ENCODE data around the gene CHST1.

Gene CHST1

DNA sequence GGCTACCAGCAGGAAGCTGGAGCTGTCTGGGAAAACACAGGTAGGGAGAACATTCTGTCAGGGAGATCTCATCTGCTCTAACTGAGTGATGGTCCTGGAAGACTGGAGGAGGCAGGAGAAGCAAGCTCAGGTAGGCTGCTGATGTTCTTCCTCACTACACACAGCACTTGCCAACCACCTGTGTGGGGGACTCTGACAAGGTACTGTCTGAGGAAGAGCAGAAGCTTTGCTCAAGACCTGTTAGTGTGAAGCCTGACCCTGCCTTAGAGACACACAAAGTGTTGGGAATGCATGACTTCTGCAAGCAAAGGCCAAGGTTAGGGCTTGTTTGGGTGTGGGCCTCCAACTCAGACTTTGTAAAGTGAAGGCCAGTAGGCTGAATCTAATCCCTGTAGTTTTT, 46.5 kb downstream of the CHST1 start:
- Histone ChIP-seq H3K36me3 (ENCODE audit: control insufficient read depth in 1 of 2, insufficient read depth in 2 of 2, low read length in 2 of 2) (no peaks in the 10 kb centered on the region), H3K4me1 (ENCODE audit: control insufficient read depth in 1 of 2, insufficient read depth in 2 of 2, low read length in 2 of 2) (no peaks in the 10 kb centered on the region), H3K9me3 (ENCODE audit: control insufficient read depth in 1 of 2, low read length in 2 of 2) (peaks cover 0 to 6% of the 10 kb centered on the region in 2 donors), H3K27me3 (ENCODE audit: control insufficient read depth in 1 of 2, insufficient read depth in 2 of 2, low read length in 2 of 2) (peaks cover 0 to 3% of the 10 kb centered on the region in 2 donors), H3K9ac (ENCODE audit: low read depth in 1 of 2, low read length in 2 of 2) (no peak overlapping the region), H3K4me3 (ENCODE audit: low read depth in 1 of 2, low read length in 2 of 2) (no peak overlapping the region), H3K27ac (ENCODE audit: low read depth, low read length) (no peak overlapping the region)

DNA sequence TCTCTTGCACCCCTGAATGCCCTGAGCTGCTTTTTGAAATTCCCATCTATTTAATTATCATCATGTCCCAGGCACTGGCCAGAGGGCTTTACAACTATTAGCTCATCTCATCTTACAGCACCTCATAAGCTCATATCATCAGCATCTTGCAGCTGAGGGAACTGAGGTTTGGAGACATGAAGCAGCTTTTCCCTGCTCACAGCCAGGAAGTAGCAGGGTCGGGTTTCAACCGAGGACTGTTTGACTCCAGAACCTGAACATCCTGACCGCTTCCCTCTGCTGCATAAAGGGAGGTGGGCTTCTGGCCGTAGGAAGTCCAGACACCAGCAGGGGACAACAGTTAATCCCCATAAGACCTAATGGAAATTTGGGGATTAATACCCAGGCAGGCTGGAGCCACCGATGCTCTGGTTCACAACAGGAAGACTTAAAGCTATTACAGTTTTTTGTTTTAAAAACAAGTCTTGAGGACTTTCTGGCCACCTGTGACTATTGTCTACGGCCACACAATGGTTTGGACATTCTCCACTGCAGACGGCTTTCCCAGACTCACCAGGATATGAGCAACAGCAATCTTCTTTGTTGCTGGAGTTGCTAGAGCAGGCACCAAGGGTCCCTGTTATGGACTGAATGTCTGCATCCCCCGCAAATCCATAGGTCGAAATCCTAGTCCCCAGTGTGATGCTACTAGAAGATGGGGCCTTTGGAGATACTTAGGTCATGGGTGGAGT, 47.4 kb downstream of the CHST1 start:
- H3K9me3 ChIP-seq (ENCODE audit: control insufficient read depth in 1 of 2, low read length in 2 of 2), result peaks cover 0 to 6% of the 10 kb centered on the region in 2 donors
- no peaks in the 10 kb centered on the region for H3K36me3 ChIP-seq (ENCODE audit: control insufficient read depth in 1 of 2, insufficient read depth in 2 of 2, low read length in 2 of 2)
- H3K27me3 ChIP-seq (ENCODE audit: control insufficient read depth in 1 of 2, insufficient read depth in 2 of 2, low read length in 2 of 2), result peaks cover 0 to 3% of the 10 kb centered on the region in 2 donors
- H3K4me1 ChIP-seq (ENCODE audit: control insufficient read depth in 1 of 2, insufficient read depth in 2 of 2, low read length in 2 of 2), result no peaks in the 10 kb centered on the region
- no peak overlapping the region for H3K4me3 ChIP-seq (ENCODE audit: low read depth in 1 of 2, low read length in 2 of 2)
- no peak overlapping the region for H3K9ac ChIP-seq (ENCODE audit: low read depth in 1 of 2, low read length in 2 of 2)
- no peak overlapping the region for H3K27ac ChIP-seq (ENCODE audit: low read depth, low read length)

DNA sequence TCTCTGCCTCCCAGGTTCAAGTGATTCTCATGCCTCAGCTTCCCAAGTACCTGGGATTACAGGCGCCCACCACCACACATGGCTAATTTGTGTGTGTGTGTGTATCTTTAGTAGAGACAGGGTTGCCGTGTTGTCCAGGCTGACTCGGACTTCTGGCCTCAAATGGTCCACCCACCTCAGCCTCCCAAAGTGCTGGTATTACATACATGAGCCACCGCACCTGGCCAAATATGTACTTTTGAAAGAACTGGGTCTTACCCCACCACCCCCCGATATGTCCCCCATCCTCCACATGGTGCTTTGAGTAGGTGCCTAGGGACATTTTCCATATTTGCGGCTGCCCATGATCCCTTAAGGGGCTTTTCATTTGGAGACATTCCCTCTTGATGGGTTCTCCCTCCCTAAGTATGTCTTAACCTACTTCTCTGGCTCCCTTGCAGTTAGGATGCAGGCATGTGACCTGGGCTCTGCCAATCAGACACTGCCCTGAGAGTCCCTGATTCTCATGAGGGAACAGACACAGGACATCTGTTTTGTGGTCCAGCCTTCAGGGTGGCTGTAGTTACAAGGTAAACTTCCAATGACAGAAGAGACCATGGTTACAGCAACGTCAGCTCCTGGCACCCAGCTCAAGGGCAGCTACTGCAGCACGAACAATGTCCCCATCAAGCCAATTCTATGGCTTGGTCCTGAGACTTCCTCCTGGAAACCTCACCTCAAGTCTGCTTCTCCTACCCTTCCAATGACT, 48.4 kb downstream of the CHST1 start:
- Histone ChIP-seq H3K27me3 (ENCODE audit: control insufficient read depth in 1 of 2, insufficient read depth in 2 of 2, low read length in 2 of 2) (peaks cover 0 to 3% of the 10 kb centered on the region in 2 donors), H3K4me1 (ENCODE audit: control insufficient read depth in 1 of 2, insufficient read depth in 2 of 2, low read length in 2 of 2) (no peaks in the 10 kb centered on the region), H3K4me3 (ENCODE audit: low read depth in 1 of 2, low read length in 2 of 2) (no peak overlapping the region), H3K36me3 (ENCODE audit: control insufficient read depth in 1 of 2, insufficient read depth in 2 of 2, low read length in 2 of 2) (no peaks in the 10 kb centered on the region), H3K9me3 (ENCODE audit: control insufficient read depth in 1 of 2, low read length in 2 of 2) (peaks cover 0 to 6% of the 10 kb centered on the region in 2 donors), H3K9ac (ENCODE audit: low read depth in 1 of 2, low read length in 2 of 2) (no peak overlapping the region), H3K27ac (ENCODE audit: low read depth, low read length) (no peak overlapping the region)

DNA sequence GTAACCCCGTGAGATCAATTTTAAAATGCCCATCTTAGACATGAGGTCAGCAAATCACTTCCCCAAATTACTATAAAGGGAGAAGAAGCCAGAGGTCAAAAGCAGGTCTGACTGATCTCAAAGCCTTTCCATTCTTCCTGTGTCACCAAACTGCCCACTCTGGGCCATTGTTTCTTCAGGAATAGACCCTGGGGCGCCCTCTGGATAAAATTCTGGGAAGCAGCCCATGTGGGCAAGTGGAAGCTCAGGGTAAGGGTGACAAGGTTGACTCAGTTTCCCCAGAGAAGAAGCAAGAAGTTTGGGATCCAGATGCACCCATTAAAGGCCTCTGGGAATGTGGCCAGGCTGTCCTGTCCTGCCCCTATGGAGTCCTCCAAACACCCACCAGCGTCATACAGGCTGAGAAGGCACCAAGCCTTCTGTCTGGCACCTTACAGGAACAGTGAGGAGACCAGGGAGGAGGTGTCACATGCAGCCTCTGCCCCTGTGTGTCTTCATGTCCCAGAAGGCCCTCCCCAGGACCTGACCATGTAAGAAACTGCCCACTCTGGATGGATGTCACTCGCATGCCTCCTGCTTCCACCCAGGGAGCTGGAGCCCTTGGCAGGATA, 50.1 kb downstream of the CHST1 start:
- H3K9ac ChIP-seq (ENCODE audit: low read depth in 1 of 2, low read length in 2 of 2), result no peak overlapping the region
- H3K4me1 ChIP-seq (ENCODE audit: control insufficient read depth in 1 of 2, insufficient read depth in 2 of 2, low read length in 2 of 2), result no peaks in the 10 kb centered on the region
- no peak overlapping the region for H3K4me3 ChIP-seq (ENCODE audit: low read depth in 1 of 2, low read length in 2 of 2)
- H3K27ac ChIP-seq (ENCODE audit: low read depth, low read length), result no peak overlapping the region
- no peaks in the 10 kb centered on the region for H3K36me3 ChIP-seq (ENCODE audit: control insufficient read depth in 1 of 2, insufficient read depth in 2 of 2, low read length in 2 of 2)
- peaks cover 0 to under 1% of the 10 kb centered on the region in 2 donors for H3K9me3 ChIP-seq (ENCODE audit: control insufficient read depth in 1 of 2, low read length in 2 of 2)
- H3K27me3 ChIP-seq (ENCODE audit: control insufficient read depth in 1 of 2, insufficient read depth in 2 of 2, low read length in 2 of 2), result peaks cover 0 to 3% of the 10 kb centered on the region in 2 donors

DNA sequence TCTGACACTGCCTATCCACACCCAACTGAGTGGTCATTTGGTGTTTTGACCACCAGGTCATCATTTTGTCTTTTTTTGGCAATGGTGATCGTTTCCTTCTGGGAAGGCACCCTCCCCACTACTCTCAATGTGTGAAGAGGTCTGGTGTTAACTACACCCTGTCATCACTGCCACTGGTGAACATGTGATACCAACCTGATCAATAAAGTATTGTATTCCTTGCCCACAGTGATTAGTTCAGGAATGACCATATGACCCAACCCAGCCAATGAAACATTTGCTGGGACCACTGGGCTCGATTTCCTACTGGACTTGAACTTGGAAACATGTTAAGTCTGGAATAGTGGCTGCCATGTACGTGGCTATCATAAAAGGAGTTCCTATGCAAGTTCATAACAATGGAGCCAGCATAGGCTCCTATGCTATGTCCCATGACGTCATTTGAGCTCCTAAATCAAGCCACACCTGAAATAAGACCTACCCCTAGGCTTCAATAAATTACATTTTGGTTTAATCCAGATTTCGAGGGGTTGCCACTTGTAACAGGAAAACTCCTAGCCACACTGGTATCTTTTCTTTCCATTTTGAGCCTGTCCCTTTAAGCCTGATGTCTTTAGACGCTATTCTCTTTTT, 51.1 kb downstream of the CHST1 start:
- H3K9ac ChIP-seq (ENCODE audit: low read depth in 1 of 2, low read length in 2 of 2), result no peak overlapping the region
- H3K36me3 ChIP-seq (ENCODE audit: control insufficient read depth in 1 of 2, insufficient read depth in 2 of 2, low read length in 2 of 2), result no peaks in the 10 kb centered on the region
- no peaks in the 10 kb centered on the region for H3K4me1 ChIP-seq (ENCODE audit: control insufficient read depth in 1 of 2, insufficient read depth in 2 of 2, low read length in 2 of 2)
- no peak overlapping the region for H3K27ac ChIP-seq (ENCODE audit: low read depth, low read length)
- H3K27me3 ChIP-seq (ENCODE audit: control insufficient read depth in 1 of 2, insufficient read depth in 2 of 2, low read length in 2 of 2), result no peaks in the 10 kb centered on the region
- no peak overlapping the region for H3K4me3 ChIP-seq (ENCODE audit: low read depth in 1 of 2, low read length in 2 of 2)
- H3K9me3 ChIP-seq (ENCODE audit: control insufficient read depth in 1 of 2, low read length in 2 of 2), result no peaks in the 10 kb centered on the region

DNA sequence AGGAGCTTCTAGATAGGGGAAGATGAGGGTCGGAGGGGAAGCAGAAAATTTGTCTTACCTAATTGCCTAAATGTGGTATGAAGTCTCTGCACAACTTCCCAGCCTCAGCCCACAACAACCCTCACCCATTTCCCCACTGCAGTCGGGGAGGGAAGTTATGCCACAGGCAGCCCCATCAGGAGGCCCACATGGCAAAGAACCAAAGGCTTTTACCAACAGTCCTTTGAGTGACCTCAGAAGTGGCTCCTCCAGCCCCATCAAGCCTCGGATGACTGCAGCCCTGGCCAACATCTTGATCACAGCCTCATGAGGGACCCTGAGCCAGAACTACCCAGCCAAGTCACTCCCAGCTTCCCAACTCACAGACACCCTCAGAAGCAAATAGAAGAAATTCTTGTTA, 54.8 kb downstream of the CHST1 start:
- Histone ChIP-seq H3K4me1 (ENCODE audit: control insufficient read depth in 1 of 2, insufficient read depth in 2 of 2, low read length in 2 of 2) (peaks cover 0 to 4% of the 10 kb centered on the region in 2 donors), H3K4me3 (ENCODE audit: low read depth in 1 of 2, low read length in 2 of 2) (no peak overlapping the region), H3K9ac (ENCODE audit: low read depth in 1 of 2, low read length in 2 of 2) (no peak overlapping the region), H3K27me3 (ENCODE audit: control insufficient read depth in 1 of 2, insufficient read depth in 2 of 2, low read length in 2 of 2) (peaks cover 0 to 5% of the 10 kb centered on the region in 2 donors), H3K27ac (ENCODE audit: low read depth, low read length) (no peak overlapping the region), H3K9me3 (ENCODE audit: control insufficient read depth in 1 of 2, low read length in 2 of 2) (no peaks in the 10 kb centered on the region), H3K36me3 (ENCODE audit: control insufficient read depth in 1 of 2, insufficient read depth in 2 of 2, low read length in 2 of 2) (no peaks in the 10 kb centered on the region)

DNA sequence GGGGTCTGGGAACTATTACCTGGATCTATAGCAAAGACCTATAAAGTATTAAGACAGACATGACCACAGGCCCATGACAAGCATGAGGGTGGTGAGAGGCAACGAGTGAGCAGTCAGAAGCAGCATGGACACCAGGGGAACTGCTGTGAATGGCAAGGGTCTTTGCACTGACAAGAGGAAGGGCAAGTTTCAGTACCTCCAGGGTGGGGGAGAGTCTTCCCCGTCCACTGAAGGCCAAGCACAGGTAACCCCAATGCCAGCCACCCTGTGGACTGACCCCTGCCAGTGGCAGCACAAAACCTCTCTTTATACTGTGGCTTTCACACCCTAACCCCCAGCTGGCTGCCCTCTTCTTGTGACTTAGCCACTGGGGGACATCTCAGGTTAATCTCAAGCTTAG, 55.5 kb downstream of the CHST1 start:
- Histone ChIP-seq H3K9me3 (ENCODE audit: control insufficient read depth in 1 of 2, low read length in 2 of 2) (no peaks in the 10 kb centered on the region), H3K9ac (ENCODE audit: low read depth in 1 of 2, low read length in 2 of 2) (no peak overlapping the region), H3K27ac (ENCODE audit: low read depth, low read length) (no peak overlapping the region), H3K4me1 (ENCODE audit: control insufficient read depth in 1 of 2, insufficient read depth in 2 of 2, low read length in 2 of 2) (peaks cover 0 to 4% of the 10 kb centered on the region in 2 donors), H3K4me3 (ENCODE audit: low read depth in 1 of 2, low read length in 2 of 2) (no peak overlapping the region), H3K36me3 (ENCODE audit: control insufficient read depth in 1 of 2, insufficient read depth in 2 of 2, low read length in 2 of 2) (no peaks in the 10 kb centered on the region), H3K27me3 (ENCODE audit: control insufficient read depth in 1 of 2, insufficient read depth in 2 of 2, low read length in 2 of 2) (peaks cover 0 to 5% of the 10 kb centered on the region in 2 donors)

DNA sequence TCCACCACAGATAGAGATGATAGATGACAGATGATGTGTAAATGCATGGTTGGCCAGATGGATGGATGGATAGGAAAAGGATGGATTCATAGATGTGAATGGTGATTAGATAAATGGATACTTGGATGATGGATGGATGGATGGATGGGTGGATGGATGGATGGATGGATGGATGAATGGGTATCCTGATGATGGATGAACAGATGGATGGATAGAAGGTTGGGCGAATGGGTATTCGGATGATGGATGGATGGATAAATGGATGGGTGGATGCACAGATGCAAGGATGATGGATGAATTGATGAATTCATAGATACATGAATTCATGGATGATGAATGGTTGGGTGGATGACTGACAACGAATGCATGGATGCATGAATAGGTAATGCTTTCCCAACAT, 56.1 kb downstream of the CHST1 start:
- Histone ChIP-seq H3K4me3 (ENCODE audit: low read depth in 1 of 2, low read length in 2 of 2) (no peak overlapping the region), H3K4me1 (ENCODE audit: control insufficient read depth in 1 of 2, insufficient read depth in 2 of 2, low read length in 2 of 2) (peaks cover 0 to 4% of the 10 kb centered on the region in 2 donors), H3K9me3 (ENCODE audit: control insufficient read depth in 1 of 2, low read length in 2 of 2) (no peaks in the 10 kb centered on the region), H3K36me3 (ENCODE audit: control insufficient read depth in 1 of 2, insufficient read depth in 2 of 2, low read length in 2 of 2) (no peaks in the 10 kb centered on the region), H3K27ac (ENCODE audit: low read depth, low read length) (no peak overlapping the region), H3K9ac (ENCODE audit: low read depth in 1 of 2, low read length in 2 of 2) (no peak overlapping the region), H3K27me3 (ENCODE audit: control insufficient read depth in 1 of 2, insufficient read depth in 2 of 2, low read length in 2 of 2) (peaks cover under 1 to 5% of the 10 kb centered on the region in 2 donors)

DNA sequence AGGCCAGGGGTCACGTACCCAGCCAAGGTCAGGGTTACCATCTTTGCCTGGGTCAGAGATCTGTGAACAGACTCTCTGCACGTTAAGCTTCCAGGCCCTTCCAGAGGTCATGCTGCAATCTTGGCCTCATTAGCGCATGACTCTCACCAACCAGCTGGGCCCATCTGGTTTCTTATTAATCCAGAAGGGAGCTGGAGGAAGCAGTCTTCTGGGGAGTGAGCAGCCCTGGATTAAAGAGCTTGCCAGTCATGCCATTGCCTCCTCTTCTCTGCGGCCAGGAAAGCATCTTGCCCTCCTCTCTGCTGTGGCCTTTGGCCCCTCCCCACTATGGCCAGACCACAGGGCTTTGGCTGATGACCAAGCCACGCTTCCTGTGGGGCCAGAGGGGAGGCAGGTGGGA, 57.4 kb downstream of the CHST1 start:
- Histone ChIP-seq H3K9ac (ENCODE audit: low read depth in 1 of 2, low read length in 2 of 2) (no peak overlapping the region), H3K27me3 (ENCODE audit: control insufficient read depth in 1 of 2, insufficient read depth in 2 of 2, low read length in 2 of 2) (peaks cover 5% of the 10 kb centered on the region in 2 donors), H3K4me1 (ENCODE audit: control insufficient read depth in 1 of 2, insufficient read depth in 2 of 2, low read length in 2 of 2) (peaks cover 0 to 4% of the 10 kb centered on the region in 2 donors), H3K27ac (ENCODE audit: low read depth, low read length) (no peak overlapping the region), H3K36me3 (ENCODE audit: control insufficient read depth in 1 of 2, insufficient read depth in 2 of 2, low read length in 2 of 2) (no peaks in the 10 kb centered on the region), H3K9me3 (ENCODE audit: control insufficient read depth in 1 of 2, low read length in 2 of 2) (no peaks in the 10 kb centered on the region), H3K4me3 (ENCODE audit: low read depth in 1 of 2, low read length in 2 of 2) (no peak overlapping the region)
